HFF-Myc (cell line): ENCODE data around the gene GTF2A1L.

Experiments
- DNase-seq: peaks from one replicate; pipeline ENCODE4 v3.0.0-alpha.2; 2011; ENCODE audit warnings: low read depth; ENCODE audit errors: extremely low read depth
- H3K4me3 ChIP-seq: replicated peaks from 2 replicates; pipeline ENCODE4 v1.5.1; 2011; ENCODE audit warnings: low read depth, mild to moderate bottlenecking, control low read depth, low read length
- TF ChIP-seq, protein P1 (sequence below): IDR thresholded peaks from 2 replicates; pipeline ENCODE4 v1.5.1; 2012; ENCODE audit warnings: mild to moderate bottlenecking, low read depth, low read length, control low read depth; ENCODE audit errors: missing control alignments

GTF2A1L gene

GRCh38 chr2:48674933-48675332 is 57.3 kb downstream of the GTF2A1L start:
- TF ChIP-seq, protein P1, sequence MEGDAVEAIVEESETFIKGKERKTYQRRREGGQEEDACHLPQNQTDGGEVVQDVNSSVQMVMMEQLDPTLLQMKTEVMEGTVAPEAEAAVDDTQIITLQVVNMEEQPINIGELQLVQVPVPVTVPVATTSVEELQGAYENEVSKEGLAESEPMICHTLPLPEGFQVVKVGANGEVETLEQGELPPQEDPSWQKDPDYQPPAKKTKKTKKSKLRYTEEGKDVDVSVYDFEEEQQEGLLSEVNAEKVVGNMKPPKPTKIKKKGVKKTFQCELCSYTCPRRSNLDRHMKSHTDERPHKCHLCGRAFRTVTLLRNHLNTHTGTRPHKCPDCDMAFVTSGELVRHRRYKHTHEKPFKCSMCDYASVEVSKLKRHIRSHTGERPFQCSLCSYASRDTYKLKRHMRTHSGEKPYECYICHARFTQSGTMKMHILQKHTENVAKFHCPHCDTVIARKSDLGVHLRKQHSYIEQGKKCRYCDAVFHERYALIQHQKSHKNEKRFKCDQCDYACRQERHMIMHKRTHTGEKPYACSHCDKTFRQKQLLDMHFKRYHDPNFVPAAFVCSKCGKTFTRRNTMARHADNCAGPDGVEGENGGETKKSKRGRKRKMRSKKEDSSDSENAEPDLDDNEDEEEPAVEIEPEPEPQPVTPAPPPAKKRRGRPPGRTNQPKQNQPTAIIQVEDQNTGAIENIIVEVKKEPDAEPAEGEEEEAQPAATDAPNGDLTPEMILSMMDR = no peak
- DNase-seq = no peak
- no peak overlapping the region for H3K4me3 ChIP-seq

DNA sequence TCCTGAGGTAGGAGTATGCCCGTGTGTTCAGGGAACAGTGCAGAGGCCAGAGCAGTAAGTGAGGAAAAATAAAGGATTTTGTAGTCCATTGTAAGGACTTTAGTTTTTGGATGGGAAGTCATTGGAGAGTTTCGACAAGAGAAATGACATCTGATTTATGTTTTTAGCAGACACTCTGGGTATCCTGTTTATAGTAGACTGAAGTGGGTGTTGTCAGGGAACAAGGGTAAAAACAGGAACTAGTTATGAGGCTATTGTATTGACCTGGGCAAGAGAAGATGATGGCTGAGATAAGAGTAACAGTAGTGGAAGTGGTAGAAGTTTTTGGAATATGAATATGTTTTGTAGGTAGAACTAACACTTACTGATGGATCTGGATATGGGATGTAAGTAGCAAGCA is 59.8 kb downstream of the GTF2A1L start:
- no peak for DNase-seq
- H3K4me3 ChIP-seq = no peak overlapping the region

GRCh38 chr2:48685126-48685525 is 67.5 kb downstream of the GTF2A1L start:
- DNase-seq = no peak
- TF ChIP-seq, protein P1 = no peak

More for the DNA sequence above, 59.8 kb downstream of the GTF2A1L start:
- TF ChIP-seq, protein P1 = no peak

GRCh38 chr2:48691935-48692691 is 74.5 kb downstream of the GTF2A1L start:
- TF ChIP-seq, protein P1 = no peak

More at GRCh38 chr2:48685126-48685525, 67.5 kb downstream of the GTF2A1L start:
- no peak overlapping the region for H3K4me3 ChIP-seq

GRCh38 chr2:48693066-48693465 is 75.4 kb downstream of the GTF2A1L start:
- no peak for DNase-seq
- no peak overlapping the region for H3K4me3 ChIP-seq
- TF ChIP-seq, protein P1 = no peak

More at GRCh38 chr2:48691935-48692691, 74.5 kb downstream of the GTF2A1L start:
- H3K4me3 ChIP-seq = no peak overlapping the region
- DNase-seq = no peak

DNA sequence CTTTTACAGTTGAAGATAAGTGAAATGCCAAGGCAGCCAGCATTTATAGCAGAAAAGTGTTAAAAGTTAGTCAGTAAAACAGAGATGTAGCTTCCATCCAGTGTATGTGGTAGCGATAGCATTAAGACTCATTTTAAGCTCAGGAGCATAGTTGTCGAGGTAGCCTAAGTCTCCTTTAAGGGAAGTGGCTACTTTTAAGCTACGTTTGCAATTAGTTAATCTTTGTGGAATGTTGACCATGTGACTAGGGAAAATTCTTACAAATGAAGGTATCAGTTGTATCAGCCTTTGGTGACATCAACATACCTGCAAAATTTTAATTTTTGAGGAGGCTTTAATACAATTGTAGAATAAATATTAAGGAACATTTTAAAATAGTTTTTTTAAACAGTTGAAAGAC is 76.0 kb downstream of the GTF2A1L start:
- no peak for DNase-seq
- TF ChIP-seq, protein P1 = no peak
- H3K4me3 ChIP-seq = no peak overlapping the region

GRCh38 chr2:48694149-48694548 is 76.5 kb downstream of the GTF2A1L start:
- H3K4me3 ChIP-seq = no peak overlapping the region
- no peak for DNase-seq
- TF ChIP-seq, protein P1 = no peak
